ENCODE results near the gene VWA8. TPM values are rescaled to one million over a fixed set of nuclear protein-coding genes. Genes with fewer than 3 reads are reported as not detected.
A peak's percentile ranks its signal among the peaks of the same experiment; 100 is the strongest.

VWA8 gene
- total RNA-seq, 1 donor: 33.2 TPM

DNA sequence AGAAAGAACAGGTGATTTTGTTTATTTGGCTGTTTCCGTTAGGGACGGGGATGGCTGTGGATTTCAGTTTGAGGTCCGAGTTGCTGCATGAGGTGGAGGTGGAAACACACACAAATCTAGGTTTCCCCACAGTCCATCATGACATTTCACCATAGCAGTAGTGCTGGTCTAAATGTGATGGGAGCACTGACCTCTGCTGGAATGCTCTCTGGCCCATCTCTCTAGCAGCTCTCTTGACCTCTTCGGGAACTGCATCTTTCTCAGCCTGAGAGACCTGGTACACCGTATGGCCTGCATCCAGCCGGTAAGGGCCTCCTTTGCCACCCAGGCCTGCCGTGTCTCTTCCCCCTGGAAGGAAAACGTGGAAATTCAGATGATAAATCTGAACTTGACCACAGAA lies 349.5 kb downstream of the VWA8 start:
- TF ChIP-seq, protein P1, sequence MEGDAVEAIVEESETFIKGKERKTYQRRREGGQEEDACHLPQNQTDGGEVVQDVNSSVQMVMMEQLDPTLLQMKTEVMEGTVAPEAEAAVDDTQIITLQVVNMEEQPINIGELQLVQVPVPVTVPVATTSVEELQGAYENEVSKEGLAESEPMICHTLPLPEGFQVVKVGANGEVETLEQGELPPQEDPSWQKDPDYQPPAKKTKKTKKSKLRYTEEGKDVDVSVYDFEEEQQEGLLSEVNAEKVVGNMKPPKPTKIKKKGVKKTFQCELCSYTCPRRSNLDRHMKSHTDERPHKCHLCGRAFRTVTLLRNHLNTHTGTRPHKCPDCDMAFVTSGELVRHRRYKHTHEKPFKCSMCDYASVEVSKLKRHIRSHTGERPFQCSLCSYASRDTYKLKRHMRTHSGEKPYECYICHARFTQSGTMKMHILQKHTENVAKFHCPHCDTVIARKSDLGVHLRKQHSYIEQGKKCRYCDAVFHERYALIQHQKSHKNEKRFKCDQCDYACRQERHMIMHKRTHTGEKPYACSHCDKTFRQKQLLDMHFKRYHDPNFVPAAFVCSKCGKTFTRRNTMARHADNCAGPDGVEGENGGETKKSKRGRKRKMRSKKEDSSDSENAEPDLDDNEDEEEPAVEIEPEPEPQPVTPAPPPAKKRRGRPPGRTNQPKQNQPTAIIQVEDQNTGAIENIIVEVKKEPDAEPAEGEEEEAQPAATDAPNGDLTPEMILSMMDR (IDR thresholded peaks at IDR 0.05; ENCODE audit: insufficient read depth, low read depth, low read length): no peak

DNA sequence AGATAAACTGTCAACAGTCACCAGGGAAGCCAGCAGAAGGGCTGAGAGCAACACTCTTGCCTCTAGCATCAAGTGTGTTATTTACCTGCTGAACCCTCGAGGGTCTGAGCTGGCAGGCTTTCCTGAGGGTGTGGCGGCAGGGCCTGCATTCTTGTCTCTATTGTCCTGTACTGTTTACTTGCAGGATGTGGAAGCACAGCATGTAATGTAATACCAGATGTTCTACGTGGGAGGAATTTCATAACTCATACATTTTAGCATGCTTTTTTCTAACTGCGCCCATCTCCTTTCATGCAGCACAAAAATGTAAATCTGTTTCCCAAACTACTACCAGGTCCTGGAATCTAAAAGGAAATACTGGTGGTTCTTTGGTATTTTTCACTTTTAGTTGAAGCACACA lies 350.5 kb downstream of the VWA8 start:
- H3K4me3 ChIP-seq (ENCODE audit: low read depth, low read length): no peak overlapping the region
- TF ChIP-seq, protein P1 (IDR thresholded peaks at IDR 0.05; ENCODE audit: insufficient read depth, low read depth, low read length): no peak
- DNase-seq (ENCODE audit: low read depth): peak; percentile 93

More for the DNA sequence above, 349.5 kb downstream of the VWA8 start:
- no peak for DNase-seq (ENCODE audit: low read depth)
- no peak overlapping the region for H3K4me3 ChIP-seq (ENCODE audit: low read depth, low read length)

DNA sequence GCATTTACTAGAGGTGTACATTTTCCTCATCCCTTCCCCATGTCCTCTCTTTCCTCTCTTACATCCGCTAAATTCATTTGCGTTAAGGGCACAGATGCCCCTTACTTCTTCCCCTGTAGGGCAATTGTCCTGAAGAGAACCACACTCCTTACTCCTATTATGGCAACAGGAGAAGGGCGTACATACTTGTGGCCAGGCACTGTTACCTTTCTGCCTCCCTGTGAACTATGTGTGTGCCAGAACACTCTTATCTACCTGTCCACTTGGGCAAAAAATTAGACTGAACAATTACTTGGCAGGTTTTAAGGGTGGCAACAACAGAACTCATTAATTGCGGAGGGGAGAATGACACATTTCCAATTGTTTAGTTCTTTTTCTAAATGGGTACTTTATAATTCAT lies 351.1 kb downstream of the VWA8 start:
- H3K4me3 ChIP-seq (ENCODE audit: low read depth, low read length): no peak overlapping the region
- DNase-seq (ENCODE audit: low read depth): no peak
- TF ChIP-seq, protein P1 (IDR thresholded peaks at IDR 0.05; ENCODE audit: insufficient read depth, low read depth, low read length): no peak

DNA sequence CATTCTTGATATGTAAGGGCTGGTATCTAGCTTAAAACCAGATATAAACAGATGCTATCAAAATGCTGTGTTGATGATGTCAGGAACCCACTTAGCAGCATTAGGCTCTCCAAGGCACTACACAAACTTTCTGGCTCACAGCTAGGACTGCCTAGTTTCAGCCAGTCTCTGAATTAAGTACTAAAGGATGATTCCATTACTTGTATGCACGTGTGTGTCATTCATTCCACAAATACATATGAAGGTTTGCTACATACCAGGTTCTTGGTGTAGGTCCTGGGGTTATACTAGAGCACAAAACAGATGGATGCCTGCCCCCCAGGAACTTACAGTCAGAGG lies 352.1 kb downstream of the VWA8 start:
- H3K4me3 ChIP-seq (ENCODE audit: low read depth, low read length): no peak overlapping the region
- no peak for DNase-seq (ENCODE audit: low read depth)
- TF ChIP-seq, protein P1 (IDR thresholded peaks at IDR 0.05; ENCODE audit: insufficient read depth, low read depth, low read length): no peak

DNA sequence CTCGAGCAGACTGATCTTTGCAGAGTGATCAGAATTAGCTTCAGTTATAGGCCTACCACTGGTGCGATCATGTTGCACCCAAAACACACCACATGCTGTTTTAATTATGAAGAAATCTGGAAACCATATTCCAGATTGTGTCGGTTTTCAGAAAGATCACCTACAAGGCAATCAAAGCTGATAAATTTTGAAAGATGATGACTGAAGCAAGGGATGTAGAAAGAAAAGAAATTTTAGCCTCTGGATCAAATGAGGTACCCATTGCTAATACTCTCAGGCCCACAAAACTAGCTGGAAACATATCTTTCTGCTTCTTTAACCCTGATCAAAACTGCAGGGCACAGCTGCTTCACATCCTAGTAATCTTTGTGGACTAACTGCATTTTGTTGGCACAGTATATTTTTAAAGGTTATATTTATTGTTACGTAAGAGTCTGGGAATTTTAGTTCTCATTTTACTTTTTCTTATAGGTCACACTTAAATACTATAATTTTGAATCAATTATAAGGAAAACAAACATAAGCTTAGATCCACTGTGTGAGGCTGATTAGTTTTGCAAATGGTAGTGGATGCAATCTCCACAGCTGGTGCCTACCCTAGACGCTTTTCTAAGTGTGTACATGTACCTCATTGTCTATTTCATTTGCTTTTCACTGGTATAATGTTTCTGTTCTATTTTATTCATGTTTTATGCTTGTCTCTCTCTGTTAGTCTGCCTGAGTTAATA lies 352.6 kb downstream of the VWA8 start:
- TF ChIP-seq, protein P1 (IDR thresholded peaks at IDR 0.05; ENCODE audit: insufficient read depth, low read depth, low read length): no peak
- DNase-seq (ENCODE audit: low read depth): no peak
- H3K4me3 ChIP-seq (ENCODE audit: low read depth, low read length): no peak overlapping the region

DNA sequence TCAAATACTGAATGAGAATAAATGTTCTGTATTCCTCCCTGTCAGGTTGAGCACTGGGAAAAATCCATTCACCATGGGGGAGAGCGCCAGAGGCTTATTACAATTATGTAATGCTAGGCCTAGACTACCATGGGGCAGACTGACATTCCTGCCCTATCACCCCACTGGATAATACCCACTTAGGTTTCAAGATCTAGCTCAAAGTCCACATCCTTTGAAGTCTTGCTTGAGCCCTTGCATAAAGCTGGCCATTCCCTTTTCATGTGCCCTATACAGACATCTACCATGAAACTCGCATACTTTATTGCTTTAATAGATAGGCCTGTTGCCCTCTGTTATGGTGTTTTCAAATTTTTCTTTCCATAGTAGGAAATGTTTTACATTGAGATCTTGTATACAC lies 354.3 kb downstream of the VWA8 start:
- H3K4me3 ChIP-seq (ENCODE audit: low read depth, low read length): no peak overlapping the region
- DNase-seq (ENCODE audit: low read depth): no peak
- TF ChIP-seq, protein P1 (IDR thresholded peaks at IDR 0.05; ENCODE audit: insufficient read depth, low read depth, low read length): no peak
